Activated CD4-positive, alpha-beta memory T cell treated with anti-CD3 and anti-CD28 coated beads for 36 hours (primary cell): ENCODE results near the gene LMO3. TPM values are rescaled to one million over a fixed set of nuclear protein-coding genes. Genes with fewer than 3 reads are reported as not detected.

Experiments used
- CTCF ChIA-PET: fragments of 350-600 bp; sonication (Branson Sonifier 250); formaldehyde crosslinking; loops from one replicate; lab custom pipeline; 2021; ENCODE audit warnings: antibody characterized with exemption, inconsistent platforms; lab: Charles Lee
- POLR2A ChIA-PET: fragments of 350-600 bp; sonication (Branson Sonifier 250); formaldehyde crosslinking; loops from one replicate; lab custom pipeline; 2021; ENCODE audit warnings: antibody characterized with exemption; lab: Charles Lee
- DNase-seq: peaks from one replicate; pipeline ENCODE4 v3.0.0-alpha.2; 2020
- H3K27ac Mint-ChIP-seq: one replicate; pipeline ENCODE4 v1.8.0; 2021; ENCODE audit warnings: mixed read lengths
- H3K27me3 Mint-ChIP-seq: one replicate; pipeline ENCODE4 v1.8.0; 2021; ENCODE audit warnings: mixed read lengths
- H3K36me3 Mint-ChIP-seq: one replicate; pipeline ENCODE4 v1.8.0; 2021; ENCODE audit warnings: mixed read lengths
- H3K4me1 Mint-ChIP-seq: one replicate; pipeline ENCODE4 v1.8.0; 2021; ENCODE audit warnings: low read depth, mixed read lengths
- H3K4me3 Mint-ChIP-seq: one replicate; pipeline ENCODE4 v1.8.0; 2021; ENCODE audit warnings: mild to moderate bottlenecking, mixed read lengths
- H3K9me3 Mint-ChIP-seq: one replicate; pipeline ENCODE4 v1.8.0; 2021; ENCODE audit warnings: mixed read lengths
- intact Hi-C: fragments of 100-400 bp; cut with micrococcal nuclease; formaldehyde crosslinking; loops from one replicate; pipeline ENCODE4 v1.15.1; 2023
- total RNA-seq, 2 experiments: library from RNA; stranded (reverse); gene quantifications; one replicate each; pipeline ENCODE4 v1.2.3, GENCODE V29; 2021

Gene LMO3
- total RNA-seq, 2 experiments from 2014 or later = not detected

- intact Hi-C loops = no loop called here
- H3K27me3 Mint-ChIP-seq = peaks cover 26% of the 10 kb centered on the region
- no peak overlapping the region for H3K4me3 Mint-ChIP-seq
- CTCF ChIA-PET = no interaction called here
- no peak overlapping the region for H3K27ac Mint-ChIP-seq
- H3K4me1 Mint-ChIP-seq = no peaks in the 10 kb centered on the region
- DNase-seq = no peak
- POLR2A ChIA-PET = no interaction called here
- H3K36me3 Mint-ChIP-seq = no peaks in the 10 kb centered on the region
- no peaks in the 10 kb centered on the region for H3K9me3 Mint-ChIP-seq
These were observed 2.2 kb upstream of the LMO3 start for GRCh38 chr12:16607906-16608775.

- no peaks in the 10 kb centered on the region for H3K9me3 Mint-ChIP-seq
These were observed 1.0 kb upstream of the LMO3 start for GRCh38 chr12:16606991-16607390.

GRCh38 chr12:16606201-16606849, 363 bp upstream of the LMO3 start:
- DNase-seq = no peak
- Mint-ChIP-seq H3K27ac (no peak overlapping the region), H3K9me3 (no peaks in the 10 kb centered on the region), H3K4me3 (no peak overlapping the region), H3K4me1 (no peaks in the 10 kb centered on the region), H3K36me3 (no peaks in the 10 kb centered on the region), H3K27me3 (peaks cover 26% of the 10 kb centered on the region)
- ChIA-PET POLR2A (no interaction called here), CTCF (no interaction called here)
- intact Hi-C loops = no loop called here

More at GRCh38 chr12:16606991-16607390, 1.0 kb upstream of the LMO3 start:
- Mint-ChIP-seq H3K27ac (no peak overlapping the region), H3K27me3 (peaks cover 26% of the 10 kb centered on the region), H3K36me3 (no peaks in the 10 kb centered on the region), H3K4me1 (no peaks in the 10 kb centered on the region), H3K4me3 (no peak overlapping the region)
- POLR2A ChIA-PET = no interaction called here
- intact Hi-C loops = no loop called here
- no peak for DNase-seq
- CTCF ChIA-PET = no interaction called here

GRCh38 chr12:16605642-16606116, 283 bp downstream of the LMO3 start:
- Mint-ChIP-seq H3K4me3 (no peak overlapping the region), H3K27me3 (peaks cover 26% of the 10 kb centered on the region), H3K9me3 (no peaks in the 10 kb centered on the region), H3K36me3 (no peaks in the 10 kb centered on the region), H3K27ac (no peak overlapping the region), H3K4me1 (no peaks in the 10 kb centered on the region)
- intact Hi-C loops = no loop called here
- DNase-seq = no peak
- ChIA-PET CTCF (no interaction called here), POLR2A (no interaction called here)

GRCh38 chr12:16604596-16605252, 1.2 kb downstream of the LMO3 start:
- Mint-ChIP-seq H3K4me1 (no peaks in the 10 kb centered on the region), H3K36me3 (no peaks in the 10 kb centered on the region), H3K4me3 (no peak overlapping the region), H3K27me3 (peaks cover 25% of the 10 kb centered on the region), H3K9me3 (no peaks in the 10 kb centered on the region), H3K27ac (no peak overlapping the region)
- ChIA-PET POLR2A (no interaction called here), CTCF (no interaction called here)
- intact Hi-C loops = no loop called here
- DNase-seq = no peak

- no peak overlapping the region for H3K27ac Mint-ChIP-seq
- H3K36me3 Mint-ChIP-seq = no peaks in the 10 kb centered on the region
- H3K4me1 Mint-ChIP-seq = no peaks in the 10 kb centered on the region
- POLR2A ChIA-PET = no interaction called here
- DNase-seq = no peak
- H3K27me3 Mint-ChIP-seq = peaks cover 21% of the 10 kb centered on the region
- no peak overlapping the region for H3K4me3 Mint-ChIP-seq
- intact Hi-C loops = no loop called here
- CTCF ChIA-PET = no interaction called here
- no peaks in the 10 kb centered on the region for H3K9me3 Mint-ChIP-seq
These were observed 1.9 kb downstream of the LMO3 start for GRCh38 chr12:16603916-16604575.

GRCh38 chr12:16603260-16603915, 2.6 kb downstream of the LMO3 start:
- no peak overlapping the region for H3K27ac Mint-ChIP-seq

GRCh38 chr12:16602412-16602811, 3.5 kb downstream of the LMO3 start:
- Mint-ChIP-seq H3K4me1 (no peaks in the 10 kb centered on the region), H3K4me3 (no peak overlapping the region), H3K27ac (no peak overlapping the region), H3K36me3 (no peaks in the 10 kb centered on the region), H3K9me3 (no peaks in the 10 kb centered on the region), H3K27me3 (peaks cover 15% of the 10 kb centered on the region)
- intact Hi-C loops = no loop called here
- DNase-seq = no peak
- ChIA-PET CTCF (no interaction called here), POLR2A (no interaction called here)

More at GRCh38 chr12:16603260-16603915, 2.6 kb downstream of the LMO3 start:
- intact Hi-C loops = no loop called here
- H3K9me3 Mint-ChIP-seq = no peaks in the 10 kb centered on the region
- no peak for DNase-seq
- ChIA-PET CTCF (no interaction called here), POLR2A (no interaction called here)
- H3K36me3 Mint-ChIP-seq = no peaks in the 10 kb centered on the region
- H3K4me3 Mint-ChIP-seq = no peak overlapping the region
- H3K4me1 Mint-ChIP-seq = no peaks in the 10 kb centered on the region
- H3K27me3 Mint-ChIP-seq = peaks cover 21% of the 10 kb centered on the region

GRCh38 chr12:16600525-16600924, 5.4 kb downstream of the LMO3 start:
- Mint-ChIP-seq H3K27me3 (peaks cover 6% of the 10 kb centered on the region), H3K27ac (no peak overlapping the region), H3K9me3 (no peaks in the 10 kb centered on the region), H3K4me3 (no peak overlapping the region), H3K36me3 (no peaks in the 10 kb centered on the region), H3K4me1 (no peaks in the 10 kb centered on the region)
- no peak for DNase-seq
- ChIA-PET POLR2A (no interaction called here), CTCF (no interaction called here)
- intact Hi-C loops = no loop called here

- intact Hi-C loops = no loop called here
- H3K4me3 Mint-ChIP-seq = no peak overlapping the region
- CTCF ChIA-PET = no interaction called here
- H3K36me3 Mint-ChIP-seq = no peaks in the 10 kb centered on the region
- POLR2A ChIA-PET = no interaction called here
- H3K27me3 Mint-ChIP-seq = peaks cover 1% of the 10 kb centered on the region
- no peaks in the 10 kb centered on the region for H3K9me3 Mint-ChIP-seq
- no peaks in the 10 kb centered on the region for H3K4me1 Mint-ChIP-seq
- H3K27ac Mint-ChIP-seq = no peak overlapping the region
- DNase-seq = no peak
These were observed 6.9 kb downstream of the LMO3 start for GRCh38 chr12:16599081-16599480.

GRCh38 chr12:16594797-16595196, 11.2 kb downstream of the LMO3 start:
- no peaks in the 10 kb centered on the region for H3K9me3 Mint-ChIP-seq
- H3K27me3 Mint-ChIP-seq = no peaks in the 10 kb centered on the region
- H3K4me1 Mint-ChIP-seq = no peaks in the 10 kb centered on the region
- no peak for DNase-seq
- intact Hi-C loops = no loop called here
- ChIA-PET CTCF (no interaction called here), POLR2A (no interaction called here)
- no peak overlapping the region for H3K4me3 Mint-ChIP-seq
- H3K27ac Mint-ChIP-seq = no peak overlapping the region
- no peaks in the 10 kb centered on the region for H3K36me3 Mint-ChIP-seq
